GM18511 (cell line): Measurements from ENCODE around the gene PDLIM4.

Experiments used
- ATAC-seq: cut with Tn5 transposase; IDR thresholded peaks from one replicate; pipeline ENCODE4 v1.9.1; 2021; ENCODE audit warnings: mild to moderate bottlenecking, moderate library complexity; ENCODE audit not compliant: unreplicated experiment

Gene PDLIM4

GRCh38 chr5:132301344-132302271, 44.1 kb downstream of the PDLIM4 start:
- ATAC-seq, result no peak

GRCh38 chr5:132302413-132302812, 44.9 kb downstream of the PDLIM4 start:
- no peak for ATAC-seq

DNA sequence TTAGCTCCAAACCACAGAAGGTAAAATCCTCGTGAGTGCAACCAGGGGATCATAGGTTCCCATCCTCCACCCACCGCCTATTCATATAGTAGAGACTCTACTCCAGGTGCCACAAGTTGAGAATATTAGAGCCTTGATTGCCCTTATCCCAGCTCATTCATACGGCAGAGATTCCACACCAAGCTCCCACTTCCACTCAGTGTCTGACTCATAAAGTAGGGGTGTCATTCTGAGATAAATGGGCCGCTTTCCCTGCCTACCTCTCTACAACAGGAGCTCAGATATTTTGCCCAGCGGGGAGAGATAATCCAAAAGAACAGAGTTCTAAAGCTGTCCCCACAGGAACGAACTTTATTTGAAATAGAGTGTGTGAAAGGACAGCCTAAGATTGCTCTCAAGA, 46.1 kb downstream of the PDLIM4 start:
- no peak for ATAC-seq

GRCh38 chr5:132305420-132305819, 47.9 kb downstream of the PDLIM4 start:
- no peak for ATAC-seq

- ATAC-seq, result no peak
Observed at GRCh38 chr5:132308701-132309100, 51.2 kb downstream of the PDLIM4 start.

- no peak for ATAC-seq
Observed at GRCh38 chr5:132309679-132310078, 52.2 kb downstream of the PDLIM4 start.

DNA sequence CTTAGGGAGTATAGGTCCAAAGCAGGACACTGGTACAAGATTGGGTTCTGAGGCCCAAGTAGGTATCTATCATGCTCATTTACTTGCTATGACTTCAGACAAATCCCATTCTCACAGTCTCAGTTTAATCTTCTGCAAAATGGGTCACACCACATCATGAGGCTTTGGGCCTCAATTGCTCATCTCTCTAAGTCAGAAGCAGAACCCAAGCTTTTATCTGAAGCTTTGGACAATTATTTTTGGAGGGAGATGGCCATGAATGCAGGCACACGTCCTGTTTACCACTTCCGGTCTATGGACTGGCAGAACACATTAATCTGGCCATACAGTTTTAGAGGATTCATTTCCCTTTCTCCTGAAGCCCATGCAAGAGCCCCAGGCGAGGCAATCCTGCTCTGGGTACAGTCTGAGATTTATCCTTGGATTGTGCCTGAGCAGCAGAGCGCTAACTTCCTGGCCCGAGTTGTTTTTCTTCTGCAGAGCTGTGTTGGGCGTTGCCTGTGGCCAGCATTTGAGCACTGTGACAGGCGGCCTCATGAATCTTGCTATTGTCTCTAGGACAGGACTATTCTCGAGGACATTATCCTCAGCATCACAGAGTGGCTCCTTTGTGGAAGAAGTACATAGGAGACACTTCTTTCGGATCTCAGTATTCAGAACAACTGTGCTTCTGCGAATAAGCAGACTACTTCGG, 52.8 kb downstream of the PDLIM4 start:
- no peak for ATAC-seq

- ATAC-seq, result no peak
Observed at GRCh38 chr5:132313366-132313765, 55.9 kb downstream of the PDLIM4 start.

DNA sequence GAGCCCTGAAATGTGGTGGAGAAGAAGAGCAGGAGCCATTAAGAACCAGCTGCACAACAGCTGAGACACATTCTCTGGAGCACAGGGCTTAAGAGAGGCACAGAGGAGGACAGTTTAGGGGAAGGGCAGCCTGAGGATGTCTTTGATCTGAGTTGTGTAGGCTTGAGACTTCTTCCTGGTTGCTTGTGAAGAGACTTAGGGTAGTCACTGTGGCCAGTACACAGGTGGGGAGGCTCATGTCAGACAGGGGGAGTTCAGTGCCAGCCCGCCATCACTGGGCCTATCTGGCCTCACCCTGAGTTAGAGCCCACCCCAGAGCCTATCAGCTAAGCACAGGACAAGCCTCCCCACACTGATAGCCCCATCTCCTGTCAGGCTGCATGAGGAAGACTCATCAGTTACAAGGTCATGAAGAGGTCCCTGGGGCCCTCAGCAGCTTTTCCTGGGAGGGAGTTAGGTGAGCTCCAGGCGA, 56.5 kb downstream of the PDLIM4 start:
- no peak for ATAC-seq

GRCh38 chr5:132315529-132316067, 58.1 kb downstream of the PDLIM4 start:
- no peak for ATAC-seq

GRCh38 chr5:132319975-132320374, 62.5 kb downstream of the PDLIM4 start:
- no peak for ATAC-seq

DNA sequence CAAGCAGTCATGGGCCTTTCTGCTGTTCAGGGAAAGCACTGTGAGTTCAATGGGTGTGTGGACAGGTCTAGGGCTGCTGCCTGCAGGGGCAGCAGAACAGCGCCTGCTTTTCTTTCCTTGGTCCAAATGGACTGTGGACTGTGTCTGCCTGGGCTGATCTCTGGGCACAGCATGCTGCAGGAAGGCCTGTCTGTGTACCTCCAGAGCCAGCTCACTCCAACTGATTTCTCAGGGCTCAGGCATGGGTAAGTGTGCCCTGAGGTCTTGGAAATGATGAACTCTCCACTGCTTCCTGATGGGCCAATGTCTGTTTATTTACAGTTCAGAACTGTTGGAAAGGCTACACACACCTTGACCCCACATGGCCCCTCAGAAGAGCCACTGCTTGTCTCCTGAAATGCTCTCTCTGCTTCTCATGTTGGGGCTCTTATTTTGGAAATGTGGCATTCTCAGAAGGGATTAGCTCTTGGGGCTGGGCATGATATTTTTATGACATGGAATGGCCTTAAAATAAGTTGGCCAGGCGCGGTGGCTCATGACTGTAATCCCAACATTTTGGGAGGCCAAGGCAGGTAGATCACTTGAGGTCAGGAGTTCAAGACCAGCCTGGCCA, 63.7 kb downstream of the PDLIM4 start:
- ATAC-seq, result no peak

- no peak for ATAC-seq
Observed at GRCh38 chr5:132322266-132322665, 64.8 kb downstream of the PDLIM4 start.
